Measurements from ENCODE around the gene ENO4. TPM values are rescaled to one million over a fixed set of nuclear protein-coding genes. Genes with fewer than 3 reads are reported as not detected.

Gene ENO4
- total and polyA plus RNA-seq, 12 donors, result 0.11 to 0.19 (median 0.13) TPM; not detected in 9

GRCh38 chr10:116877391-116877790 is 28.1 kb downstream of the ENO4 start:
- no peaks in the 10 kb centered on the region for H3K4me1 ChIP-seq
- ATAC-seq (no peak), DNase-seq (no peak)
- no peak overlapping the region for H3K27ac ChIP-seq
- no peak for TF ChIP-seq CTCF (IDR thresholded peaks at IDR 0.05)
- 86 to 88% methylated on average over 3 of the region's 3 CpGs for WGBS, 2 donors
- H3K4me3 ChIP-seq, result no peak overlapping the region
- no peaks in the 10 kb centered on the region for H3K36me3 ChIP-seq
- H3K27me3 ChIP-seq, result peaks cover 0 to 25% (median 11%) of the 10 kb centered on the region in 7 donors
- H3K9me3 ChIP-seq, result no peaks in the 10 kb centered on the region
- intact Hi-C loops (cut with DNase I), result no loop called here

GRCh38 chr10:116878123-116878522 is 28.8 kb downstream of the ENO4 start:
- 66 to 72% methylated on average over 2 of the region's 2 CpGs for WGBS, 2 donors
- Histone ChIP-seq H3K27ac (no peak overlapping the region), H3K4me1 (no peaks in the 10 kb centered on the region), H3K9me3 (no peaks in the 10 kb centered on the region), H3K27me3 (peaks cover 0 to 19% (median 11%) of the 10 kb centered on the region in 7 donors), H3K36me3 (peaks cover 0 to under 1% (median 0%) of the 10 kb centered on the region in 9 donors), H3K4me3 (no peak overlapping the region)
- DNase-seq, result no peak
- no peak for TF ChIP-seq CTCF (IDR thresholded peaks at IDR 0.05)
- no peak for ATAC-seq
- intact Hi-C loops (cut with DNase I), result no loop called here

- no peak for TF ChIP-seq CTCF (IDR thresholded peaks at IDR 0.05)
- peaks cover 0 to 11% (median 5%) of the 10 kb centered on the region in 7 donors for H3K27me3 ChIP-seq
- H3K4me3 ChIP-seq, result no peak overlapping the region
- no peak overlapping the region for H3K27ac ChIP-seq
- DNase-seq (no peak), ATAC-seq (no peak)
- intact Hi-C loops (cut with DNase I), result no loop called here
- 64 to 72% methylated on average over 7 of the region's 7 CpGs for WGBS, 2 donors
- H3K4me1 ChIP-seq, result no peaks in the 10 kb centered on the region
- no peaks in the 10 kb centered on the region for H3K9me3 ChIP-seq
- peaks cover 0 to 6% (median 0%) of the 10 kb centered on the region in 9 donors for H3K36me3 ChIP-seq
Observed at GRCh38 chr10:116879817-116880216, 30.5 kb downstream of the ENO4 start.

GRCh38 chr10:116880716-116881482 is 31.6 kb downstream of the ENO4 start:
- DNase-seq, result no peak
- no peak for TF ChIP-seq CTCF (IDR thresholded peaks at IDR 0.05)
- no peaks in the 10 kb centered on the region for H3K4me1 ChIP-seq
- no peaks in the 10 kb centered on the region for H3K9me3 ChIP-seq
- peaks cover 0 to 6% (median 0%) of the 10 kb centered on the region in 9 donors for H3K36me3 ChIP-seq
- ATAC-seq, result no peak
- no peak overlapping the region for H3K27ac ChIP-seq
- H3K4me3 ChIP-seq, result no peak overlapping the region
- intact Hi-C loops (cut with DNase I), result no loop called here
- 67 to 70% methylated on average over 10 of the region's 10 CpGs for WGBS, 2 donors
- H3K27me3 ChIP-seq, result peaks cover 0 to 11% (median 0%) of the 10 kb centered on the region in 7 donors

Measured in heart right ventricle (tissue), 16 donors.